A172 (cell line): Measurements from ENCODE around the gene VWC2. TPM values are rescaled to one million over a fixed set of nuclear protein-coding genes. Genes with fewer than 3 reads are reported as not detected.
"Not testable (repeated sequence)": the region's sequence is repeated elsewhere in the genome, so short reads cannot be mapped to it uniquely, and the experiment has no call there.

Source experiments
- DNase-seq: peaks from one replicate; pipeline ENCODE4 v3.0.0-alpha.2; 2015; ENCODE audit warnings: low spot score
- total RNA-seq: library from RNA; depleted of rRNA; stranded (reverse); fragments of >200 nt; shearing (Covaris generic); gene quantifications from 2 replicates; pipeline ENCODE4 v1.2.3, GENCODE V29; 2014

VWC2 gene
- total RNA-seq, 1 experiment from 2014 or later = not detected

DNA sequence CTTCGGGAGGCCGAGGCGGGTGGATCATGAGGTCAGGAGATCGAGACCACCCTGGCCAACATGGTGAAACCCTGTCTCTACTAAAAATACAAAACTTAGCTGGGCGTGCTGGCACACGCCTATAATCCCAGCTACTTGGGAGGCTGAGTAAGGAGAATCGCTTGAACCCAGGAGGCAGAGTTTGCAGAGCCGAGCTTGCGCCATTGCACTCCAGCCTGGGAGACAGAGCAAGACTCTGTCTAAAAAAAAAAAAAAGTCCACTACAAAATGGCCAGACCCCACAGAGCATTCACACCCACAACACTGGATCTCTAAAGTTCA, 78.1 kb downstream of the VWC2 start:
- not testable (repeated sequence) for DNase-seq

- DNase-seq = peak; percentile 44
Measured at GRCh38 chr7:49852619-49853462, 79.4 kb downstream of the VWC2 start.

- no peak for DNase-seq
Measured at GRCh38 chr7:49855281-49855980, 82.0 kb downstream of the VWC2 start.

DNA sequence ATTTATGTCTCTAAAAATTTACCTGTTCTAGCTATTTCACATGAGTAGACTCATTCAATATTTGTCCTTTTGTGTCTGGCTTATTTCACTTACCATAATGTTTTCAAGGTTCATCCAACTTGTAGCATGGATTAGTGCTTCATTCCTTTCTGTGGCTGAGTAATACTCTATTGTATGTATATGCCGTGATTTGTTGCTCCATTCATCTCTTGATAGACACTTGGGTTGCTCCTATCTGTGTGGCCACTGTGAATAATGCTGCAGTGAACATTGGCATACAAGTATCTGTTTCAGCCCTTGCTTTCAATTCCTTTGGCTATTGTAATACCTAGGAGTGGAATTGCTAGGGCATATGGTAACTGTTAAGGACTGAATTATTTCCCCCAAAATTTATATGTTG, 86.9 kb downstream of the VWC2 start:
- DNase-seq = no peak

- DNase-seq = no peak
Measured at GRCh38 chr7:49866076-49866735, 92.8 kb downstream of the VWC2 start.

DNA sequence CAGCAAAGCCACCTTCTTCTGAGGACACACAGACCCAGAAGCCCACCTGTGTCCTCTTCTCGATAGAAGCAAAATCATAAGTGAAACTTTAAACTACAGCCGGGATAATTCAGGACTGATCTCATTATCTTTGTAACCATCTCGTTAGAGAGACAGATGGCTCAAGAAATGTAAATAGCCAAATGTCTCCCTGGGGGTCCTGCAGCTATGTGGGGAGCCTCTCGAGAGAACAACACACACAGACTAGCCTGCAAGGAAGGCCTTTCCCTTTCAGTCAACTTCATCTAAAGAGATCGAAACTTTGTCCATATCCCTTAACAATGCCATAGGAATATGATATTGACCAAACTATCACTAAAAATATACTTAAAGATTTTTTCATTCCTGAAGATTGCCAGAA, 93.5 kb downstream of the VWC2 start:
- no peak for DNase-seq

DNA sequence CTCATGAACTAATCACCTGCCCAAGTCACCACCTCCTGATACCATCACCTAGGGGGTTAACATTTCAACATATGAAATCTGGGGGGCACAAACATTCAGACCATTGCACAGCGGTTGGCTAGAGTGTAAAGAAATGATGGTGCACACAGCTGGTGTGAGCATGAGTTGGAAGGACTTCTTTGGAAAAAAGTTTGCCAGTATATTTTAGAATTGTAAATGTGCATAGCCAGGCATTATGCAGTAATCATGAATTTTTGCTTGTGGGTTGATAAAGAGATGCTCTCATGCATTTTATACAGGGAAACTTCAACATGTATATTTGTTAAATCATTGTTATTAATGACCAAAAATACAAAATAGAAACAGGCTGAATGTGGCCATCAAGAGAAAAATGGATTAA, 100.0 kb downstream of the VWC2 start:
- DNase-seq = no peak

DNA sequence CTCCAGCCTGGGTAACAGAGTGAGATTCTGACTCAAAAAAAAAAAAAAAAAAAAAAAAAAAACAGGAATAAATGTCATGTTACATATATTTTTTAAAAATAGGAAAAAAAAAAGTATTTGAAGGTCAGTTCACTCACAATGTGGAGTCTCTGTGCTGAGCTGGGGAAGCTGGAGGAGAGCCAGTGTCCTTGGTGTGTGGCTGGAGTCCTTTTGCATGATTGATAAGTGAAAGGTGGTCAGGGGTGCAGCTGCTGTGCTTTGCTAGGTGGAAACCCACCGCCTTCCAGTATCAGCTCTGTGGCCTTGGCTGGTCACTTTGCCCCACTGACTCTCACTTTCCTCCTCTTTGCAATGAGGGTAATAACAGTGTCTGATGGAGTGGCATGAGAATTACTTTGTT, 101.9 kb downstream of the VWC2 start:
- no peak for DNase-seq

- DNase-seq = no peak
Measured at GRCh38 chr7:49876202-49876601, 102.8 kb downstream of the VWC2 start.

GRCh38 chr7:49878089-49878488, 104.7 kb downstream of the VWC2 start:
- DNase-seq = no peak

DNA sequence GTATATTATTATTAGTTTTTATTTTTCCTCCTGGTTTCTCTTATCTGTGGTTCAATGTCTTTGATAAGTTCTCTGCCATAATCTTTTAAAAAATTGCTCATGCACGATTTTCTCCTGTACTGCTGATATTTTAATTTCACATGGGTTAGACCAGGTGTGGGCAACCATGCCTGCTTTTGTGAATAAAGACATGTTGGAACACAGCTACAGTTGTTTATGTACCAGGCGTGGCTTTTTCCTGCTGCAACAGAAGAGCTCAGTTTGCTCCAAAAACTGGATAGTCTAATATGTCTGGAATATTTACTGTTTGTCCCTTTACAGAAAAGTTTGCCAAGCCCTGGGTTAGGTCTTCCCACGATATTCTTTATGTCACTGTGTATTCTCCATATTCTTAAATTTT, 105.2 kb downstream of the VWC2 start:
- DNase-seq = no peak

DNA sequence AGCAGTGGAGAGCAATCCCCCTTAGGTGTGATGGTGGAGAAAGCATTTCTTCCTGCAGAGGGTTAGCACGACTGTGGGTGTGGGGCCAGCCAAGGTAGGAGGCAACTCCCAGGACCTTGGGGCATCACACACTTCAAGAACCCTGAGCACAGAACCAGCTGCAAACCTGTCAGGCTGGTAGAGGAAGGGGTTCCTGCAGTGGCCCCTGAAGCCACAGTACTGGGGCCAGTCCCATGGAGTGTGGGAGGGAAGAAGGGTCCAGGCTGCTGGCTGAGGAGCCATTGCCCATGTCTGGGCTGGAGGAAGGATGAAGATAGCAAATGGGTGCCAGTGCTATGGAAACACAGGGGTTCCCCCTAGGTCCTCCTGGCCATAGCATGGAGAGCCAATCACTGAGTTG, 110.5 kb downstream of the VWC2 start:
- DNase-seq = no peak

DNA sequence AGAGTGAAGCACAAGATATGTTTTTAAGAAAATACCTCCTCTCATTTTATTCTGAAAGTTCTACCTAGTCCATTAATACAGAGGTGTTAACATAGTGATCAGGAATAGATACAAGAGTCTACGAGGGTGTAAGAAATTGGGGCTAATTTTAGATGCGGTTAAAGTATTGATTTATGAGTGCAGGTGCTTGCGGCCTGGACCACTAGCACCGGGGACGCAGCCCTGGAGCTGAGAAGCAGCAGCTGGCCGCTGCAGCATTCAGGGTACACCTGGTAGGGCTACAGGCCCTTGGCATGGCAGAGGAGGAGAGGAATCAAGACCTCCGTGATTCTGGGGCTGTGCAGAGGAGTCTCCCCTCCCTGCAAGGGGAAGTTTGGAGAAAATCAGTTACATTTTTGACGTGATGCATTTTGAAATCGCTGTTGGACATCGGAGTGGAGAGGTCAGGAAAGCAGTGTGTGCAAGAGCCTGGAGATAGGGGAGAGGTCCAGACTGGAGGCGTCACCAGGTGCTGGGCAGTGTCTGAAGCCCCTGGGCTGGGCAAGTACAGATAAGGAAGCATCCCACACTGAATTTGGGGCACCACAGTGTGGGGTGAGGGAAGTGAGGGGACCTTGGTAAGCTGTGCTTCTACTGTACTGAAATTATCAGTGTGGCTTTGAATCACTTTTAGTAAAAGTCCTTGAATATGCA, 112.3 kb downstream of the VWC2 start:
- DNase-seq = no peak

- DNase-seq = no peak
Measured at GRCh38 chr7:49892481-49892880, 119.0 kb downstream of the VWC2 start.

DNA sequence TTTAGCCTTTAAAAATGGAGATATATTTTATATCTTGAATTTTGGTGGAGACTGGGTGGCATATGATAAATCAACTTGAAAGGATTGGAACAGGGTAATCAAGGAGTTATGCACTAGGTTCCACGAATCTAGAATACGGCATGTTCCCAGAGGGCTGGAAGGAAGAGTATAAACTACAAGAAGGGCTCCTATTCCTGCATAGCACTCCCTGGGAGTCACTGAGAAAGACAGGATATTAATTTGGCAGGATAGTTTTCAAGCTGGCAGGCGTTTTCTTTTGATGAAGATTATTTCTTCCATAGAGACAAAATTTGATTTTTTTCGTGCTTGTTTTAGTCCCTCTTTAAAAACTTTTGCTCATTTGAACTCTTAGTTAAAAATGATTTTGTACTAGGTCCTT, 119.7 kb downstream of the VWC2 start:
- no peak for DNase-seq

DNA sequence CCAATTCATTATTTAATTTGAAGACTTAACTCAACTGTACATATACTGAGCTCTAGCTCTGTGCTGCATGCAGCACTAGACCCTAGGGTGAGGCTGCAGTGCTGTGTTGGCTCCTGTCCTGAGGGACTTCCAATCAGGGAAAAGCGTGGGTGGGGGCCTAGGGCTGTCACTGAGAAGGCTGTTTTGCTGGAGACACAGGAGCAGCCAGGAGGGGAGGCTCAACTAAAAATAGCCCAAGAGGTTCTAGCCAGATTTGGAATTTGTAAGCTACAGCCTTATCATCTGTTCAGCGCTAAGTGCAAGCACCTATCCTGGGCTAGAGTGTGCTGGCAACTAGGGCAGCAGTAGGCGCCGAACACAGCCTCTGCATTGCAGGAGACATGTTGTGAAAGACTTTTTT, 121.1 kb downstream of the VWC2 start:
- no peak for DNase-seq

- DNase-seq = no peak
Measured at GRCh38 chr7:49911909-49912308, 138.5 kb downstream of the VWC2 start.

DNA sequence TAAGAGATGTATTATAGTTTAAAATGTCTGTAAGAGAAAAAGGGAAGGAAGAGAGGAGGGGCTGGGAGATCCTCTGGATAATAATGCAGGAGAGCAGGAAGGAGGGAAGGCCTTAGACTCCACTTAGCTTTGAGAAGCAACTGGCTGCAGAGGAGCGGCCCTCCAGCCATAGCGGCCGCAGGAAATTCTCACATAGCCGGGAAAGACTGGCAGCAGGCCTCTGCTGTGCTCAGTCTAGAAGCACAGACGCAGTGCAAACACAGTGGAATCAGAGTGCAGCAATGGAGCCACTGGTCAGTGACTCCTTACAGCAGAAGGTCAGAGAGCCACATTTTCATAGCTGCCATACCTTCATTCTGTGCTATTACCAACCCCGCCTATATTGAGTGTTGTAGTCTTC, 153.3 kb downstream of the VWC2 start:
- DNase-seq = no peak

DNA sequence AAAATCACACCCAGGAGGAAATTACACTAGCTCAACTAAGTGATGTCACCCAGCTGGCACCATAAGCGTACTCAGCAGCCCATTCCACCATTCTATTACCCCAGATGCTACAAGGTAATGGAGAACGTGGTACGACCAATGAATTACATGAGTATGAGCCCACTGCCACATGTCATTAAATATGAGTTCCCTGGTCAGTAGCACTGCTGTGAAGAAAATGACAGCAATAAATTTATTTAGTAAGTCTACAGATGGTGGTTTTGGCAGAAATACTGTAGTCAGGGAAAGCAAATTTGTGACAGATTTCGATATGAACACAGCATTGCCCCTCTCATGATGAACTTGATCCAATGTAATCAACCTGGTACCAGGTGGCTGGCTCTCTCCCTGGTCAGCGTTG, 154.2 kb downstream of the VWC2 start:
- no peak for DNase-seq

DNA sequence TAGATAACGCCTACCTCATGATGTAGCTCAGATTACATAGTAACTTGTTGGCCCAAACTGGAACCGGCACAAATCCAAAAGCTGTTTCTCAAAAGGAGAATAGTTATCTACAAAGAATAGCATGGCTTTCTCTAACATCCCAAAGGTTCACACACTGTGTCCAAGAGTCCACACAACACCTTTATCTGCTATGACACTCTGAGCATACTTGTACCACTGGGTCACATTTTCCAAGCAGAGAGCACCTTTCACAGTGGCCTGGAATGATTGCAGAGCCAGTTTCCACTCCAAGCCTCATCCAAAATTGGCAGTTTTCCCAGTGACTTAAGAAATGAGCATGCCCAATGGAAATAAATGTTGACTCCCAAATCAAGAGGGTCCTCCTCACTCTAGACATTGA, 155.3 kb downstream of the VWC2 start:
- no peak for DNase-seq

GRCh38 chr7:49931627-49932026, 158.2 kb downstream of the VWC2 start:
- no peak for DNase-seq

GRCh38 chr7:49937608-49938007, 164.2 kb downstream of the VWC2 start:
- DNase-seq = no peak
